Measurements from ENCODE around the gene TNFRSF6B.

Gene TNFRSF6B

DNA sequence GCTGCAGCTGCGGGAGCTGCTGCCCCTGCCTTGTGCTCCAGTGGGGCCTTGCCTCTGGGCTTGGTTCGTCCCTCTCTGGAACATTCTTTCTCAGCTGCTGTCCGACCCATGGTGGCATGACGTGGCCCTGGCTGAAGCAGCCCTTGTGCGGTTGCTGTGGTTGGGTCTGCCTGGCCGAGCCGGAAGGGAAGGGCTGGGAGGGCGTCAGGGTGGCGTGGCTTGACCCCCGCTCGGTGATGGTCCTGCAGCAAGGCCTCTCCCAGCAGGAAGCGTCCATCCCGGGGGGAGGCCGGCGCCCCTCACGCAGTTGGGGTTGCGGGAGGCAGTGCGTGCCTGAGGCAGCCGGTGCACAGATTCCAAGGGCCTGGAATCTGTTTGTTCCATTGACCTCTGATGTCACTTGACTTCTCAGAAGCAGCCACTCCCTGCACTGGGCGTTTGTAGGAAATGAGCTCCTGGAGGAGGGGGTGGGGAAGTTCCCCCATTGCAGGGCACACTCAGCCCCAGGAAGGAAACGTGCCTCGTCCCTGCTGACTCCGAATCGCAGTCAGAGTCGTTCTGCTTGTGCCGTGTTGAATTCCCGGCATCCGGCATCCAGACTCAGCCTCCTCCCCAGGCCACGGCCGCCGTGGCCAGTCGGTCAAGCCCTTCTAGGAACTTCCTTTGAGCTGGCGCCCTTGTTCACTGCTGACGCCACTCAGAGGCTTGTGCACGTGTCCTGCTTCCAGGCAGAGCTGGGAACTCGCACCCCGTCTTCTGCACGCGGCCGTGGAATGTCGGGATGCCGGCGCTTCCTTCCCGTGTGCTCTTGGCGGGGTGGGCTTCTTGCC lies 9.7 kb upstream of the TNFRSF6B start:
- no peak for DNase-seq

DNA sequence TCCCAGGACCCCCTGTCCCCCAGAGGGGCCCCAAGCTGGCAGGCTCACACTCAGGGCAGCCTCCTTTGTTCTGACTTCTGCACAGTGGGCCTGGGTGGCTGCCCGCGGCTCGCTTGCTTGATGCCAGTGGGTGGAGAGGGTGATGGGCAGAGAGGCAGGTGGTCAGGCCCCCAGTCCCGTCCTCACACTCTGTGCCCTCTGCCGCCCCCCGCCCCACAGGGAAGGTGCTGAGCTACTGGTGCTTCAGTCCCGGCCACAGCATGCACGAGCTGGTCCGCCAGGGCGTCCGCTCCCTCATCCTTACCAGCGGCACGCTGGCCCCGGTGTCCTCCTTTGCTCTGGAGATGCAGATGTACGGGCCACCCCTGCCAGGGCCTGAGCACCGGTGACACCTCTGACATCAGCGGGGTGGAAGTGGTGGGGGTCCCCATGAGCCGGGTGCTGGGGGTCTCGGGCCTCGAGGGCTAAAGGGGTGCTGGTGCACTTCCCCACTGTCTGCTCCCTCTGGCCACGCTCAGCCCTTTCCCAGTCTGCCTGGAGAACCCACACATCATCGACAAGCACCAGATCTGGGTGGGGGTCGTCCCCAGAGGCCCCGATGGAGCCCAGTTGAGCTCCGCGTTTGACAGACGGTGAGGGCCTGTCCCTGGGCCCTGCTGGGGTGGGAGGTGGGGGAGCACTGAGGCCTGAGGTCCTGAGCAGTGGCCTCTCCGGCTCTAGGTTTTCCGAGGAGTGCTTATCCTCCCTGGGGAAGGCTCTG lies 8.9 kb upstream of the TNFRSF6B start:
- DNase-seq = no peak

DNA sequence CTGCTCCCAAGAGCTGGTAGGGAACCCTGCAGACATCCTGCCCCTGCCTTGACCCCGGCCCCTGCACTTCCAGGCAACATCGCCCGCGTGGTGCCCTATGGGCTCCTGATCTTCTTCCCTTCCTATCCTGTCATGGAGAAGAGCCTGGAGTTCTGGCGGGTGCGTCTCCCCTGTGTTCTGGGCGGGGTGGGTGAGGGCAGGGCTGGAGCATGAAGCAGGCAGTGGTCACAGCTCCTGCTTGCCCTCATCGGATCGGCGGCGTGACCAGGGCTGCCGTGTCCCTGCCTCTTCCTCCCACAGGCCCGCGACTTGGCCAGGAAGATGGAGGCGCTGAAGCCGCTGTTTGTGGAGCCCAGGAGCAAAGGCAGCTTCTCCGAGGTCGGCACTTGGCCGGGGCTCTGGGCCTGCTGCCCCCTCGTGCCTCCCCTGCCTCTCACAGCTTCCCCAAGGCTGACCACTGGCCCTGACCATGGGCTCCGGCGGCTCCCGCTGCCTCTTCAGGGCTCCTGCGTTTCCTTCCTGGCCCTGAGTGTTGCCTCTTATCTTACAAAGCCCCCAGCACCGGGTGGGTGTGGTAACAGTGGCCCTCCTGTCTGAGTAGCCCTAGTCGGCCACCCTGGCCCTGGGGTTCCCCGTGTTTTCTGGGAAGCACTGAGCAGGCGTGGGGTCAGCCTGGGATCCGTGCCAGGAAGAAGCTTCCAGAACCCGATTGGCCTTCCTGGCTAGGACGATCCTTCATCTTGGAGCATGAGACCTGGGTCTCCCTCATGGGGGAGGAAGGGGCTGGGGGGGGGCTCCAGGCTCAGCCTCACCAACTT lies 8.0 kb upstream of the TNFRSF6B start:
- DNase-seq = no peak

DNA sequence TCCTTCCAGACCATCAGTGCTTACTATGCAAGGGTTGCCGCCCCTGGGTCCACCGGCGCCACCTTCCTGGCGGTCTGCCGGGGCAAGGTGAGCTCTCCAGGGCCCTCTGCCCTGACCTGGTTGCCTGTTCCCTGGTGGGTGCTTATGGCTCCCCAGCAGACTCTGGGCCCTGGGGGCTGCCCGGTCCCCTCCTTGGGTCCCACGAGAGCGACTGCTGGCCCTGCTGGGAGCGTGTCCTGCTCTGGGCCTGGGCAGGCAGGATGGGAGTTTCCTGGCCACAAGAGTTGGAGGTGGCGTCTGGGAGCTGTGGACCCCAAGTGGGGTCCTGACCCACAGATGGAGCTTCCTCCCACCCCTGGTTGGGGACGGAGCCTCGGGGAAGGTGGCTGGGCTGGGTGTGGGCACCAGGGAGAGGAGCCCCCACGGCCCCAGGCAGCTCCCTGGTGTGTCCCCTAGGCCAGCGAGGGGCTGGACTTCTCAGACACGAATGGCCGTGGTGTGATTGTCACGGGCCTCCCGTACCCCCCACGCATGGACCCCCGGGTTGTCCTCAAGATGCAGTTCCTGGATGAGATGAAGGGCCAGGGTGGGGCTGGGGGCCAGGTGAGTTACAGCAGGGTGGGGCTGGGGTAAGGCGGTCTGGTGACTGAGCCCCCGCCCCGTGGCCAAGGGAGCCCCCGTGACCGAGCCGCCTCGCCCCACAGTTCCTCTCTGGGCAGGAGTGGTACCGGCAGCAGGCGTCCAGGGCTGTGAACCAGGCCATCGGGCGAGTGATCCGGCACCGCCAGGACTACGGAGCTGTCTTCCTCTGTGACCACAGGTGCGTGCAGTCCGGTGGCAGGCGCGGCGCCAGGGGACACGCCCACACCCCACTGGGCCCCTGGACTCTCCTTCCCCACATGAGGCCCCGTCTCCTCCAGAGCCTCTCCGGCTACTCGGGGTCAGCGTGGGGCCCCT lies 7.1 kb upstream of the TNFRSF6B start:
- DNase-seq = no peak

DNA sequence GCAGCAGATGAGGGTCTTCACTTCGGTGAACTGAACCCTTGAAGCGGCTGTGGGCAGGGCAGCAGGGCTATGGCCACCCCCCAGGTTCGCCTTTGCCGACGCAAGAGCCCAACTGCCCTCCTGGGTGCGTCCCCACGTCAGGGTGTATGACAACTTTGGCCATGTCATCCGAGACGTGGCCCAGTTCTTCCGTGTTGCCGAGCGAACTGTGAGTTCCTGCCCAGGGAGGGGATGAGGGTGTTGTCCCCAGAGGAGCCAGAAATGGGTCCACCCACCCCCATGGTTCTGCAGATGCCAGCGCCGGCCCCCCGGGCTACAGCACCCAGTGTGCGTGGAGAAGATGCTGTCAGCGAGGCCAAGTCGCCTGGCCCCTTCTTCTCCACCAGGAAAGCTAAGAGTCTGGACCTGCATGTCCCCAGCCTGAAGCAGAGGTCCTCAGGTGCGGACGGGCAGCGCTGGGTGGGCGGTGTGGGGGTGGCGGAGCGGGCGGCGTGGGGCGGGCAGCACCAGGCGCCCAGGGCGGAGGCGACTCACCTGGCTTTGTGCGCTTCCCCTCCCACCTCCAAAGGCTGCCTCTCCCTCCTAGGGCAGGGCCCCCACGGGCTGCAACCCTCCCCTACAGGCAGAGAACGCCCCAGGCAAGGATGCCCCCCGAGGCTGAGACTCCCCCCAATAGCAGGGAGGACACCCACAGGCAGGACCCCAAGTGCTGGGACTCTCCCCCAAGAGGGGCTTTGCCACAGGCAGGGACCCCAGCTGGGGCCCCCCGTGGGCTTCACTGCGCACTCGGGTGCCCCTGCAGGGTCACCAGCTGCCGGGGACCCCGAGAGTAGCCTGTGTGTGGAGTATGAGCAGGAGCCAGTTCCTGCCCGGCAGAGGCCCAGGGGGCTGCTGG lies 6.2 kb upstream of the TNFRSF6B start:
- no peak for DNase-seq

DNA sequence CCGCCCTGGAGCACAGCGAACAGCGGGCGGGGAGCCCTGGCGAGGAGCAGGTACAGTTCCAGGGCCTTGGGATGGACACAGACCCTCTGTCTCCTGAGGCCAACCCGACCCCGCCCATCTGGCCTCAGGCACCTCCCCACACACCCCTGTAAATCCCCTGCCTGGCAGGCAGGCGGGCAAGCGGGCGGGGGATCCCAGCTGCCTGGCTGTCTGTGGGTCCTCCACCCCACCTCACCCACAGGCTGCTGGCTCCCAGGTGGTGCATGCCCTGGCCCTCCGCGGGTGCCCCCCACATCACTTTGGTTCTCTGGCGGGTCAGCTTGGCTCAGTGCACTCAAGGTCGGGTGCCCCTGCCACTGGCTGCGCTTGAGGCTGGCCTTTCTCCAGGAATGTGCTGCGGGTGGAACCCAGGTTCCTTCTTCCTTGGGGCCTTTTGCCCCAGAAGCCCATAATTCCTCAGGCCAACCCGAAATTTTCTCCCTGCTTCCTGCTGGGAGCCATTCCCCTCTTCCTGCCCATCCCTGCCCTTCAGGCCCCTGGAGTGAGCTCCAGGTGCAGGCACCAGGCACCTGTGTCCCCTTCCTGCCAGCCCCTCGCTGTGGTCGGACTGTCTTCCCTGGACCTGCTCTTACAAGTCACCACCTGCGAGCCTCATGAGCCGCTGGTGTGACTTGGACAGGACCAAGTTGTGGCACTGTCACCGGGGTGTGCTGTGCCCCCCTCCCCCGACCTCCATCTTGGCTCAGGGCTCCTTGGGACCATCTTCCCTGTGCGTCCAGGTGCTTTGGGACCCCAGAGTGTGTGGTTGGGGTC lies 5.3 kb upstream of the TNFRSF6B start:
- DNase-seq = no peak

DNA sequence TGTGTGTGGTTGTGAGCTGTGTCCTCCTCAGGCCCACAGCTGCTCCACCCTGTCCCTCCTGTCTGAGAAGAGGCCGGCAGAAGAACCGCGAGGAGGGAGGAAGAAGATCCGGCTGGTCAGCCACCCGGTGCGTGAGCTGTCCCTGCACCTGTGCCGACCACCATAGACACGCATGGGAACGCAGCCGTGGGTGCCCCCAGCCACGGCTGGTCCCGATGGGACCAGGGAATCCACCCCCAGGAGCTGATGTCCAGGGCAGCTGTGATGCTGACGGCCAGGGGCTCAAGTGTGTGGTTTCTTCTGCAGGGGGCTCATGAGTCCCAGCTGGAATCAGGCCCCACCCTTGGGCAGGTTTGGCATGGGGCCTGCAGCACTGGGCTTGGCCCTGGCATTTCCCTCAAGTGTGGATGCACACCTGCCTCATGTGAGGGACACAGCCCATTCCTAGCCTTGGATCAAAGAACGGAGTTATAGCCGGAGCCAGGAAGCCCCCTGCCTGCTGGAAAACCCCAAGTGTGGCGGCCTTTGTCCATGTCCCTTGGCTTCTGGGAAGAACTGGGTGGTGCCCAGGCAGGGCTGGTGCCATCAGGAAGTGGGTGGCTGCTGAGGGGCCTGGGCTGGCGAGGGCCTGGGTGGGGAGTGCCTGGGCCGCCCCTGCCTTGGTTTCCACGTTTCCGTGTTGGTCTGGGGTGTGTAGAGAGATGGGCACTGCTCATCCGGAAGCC lies 4.6 kb upstream of the TNFRSF6B start:
- no peak for DNase-seq

DNA sequence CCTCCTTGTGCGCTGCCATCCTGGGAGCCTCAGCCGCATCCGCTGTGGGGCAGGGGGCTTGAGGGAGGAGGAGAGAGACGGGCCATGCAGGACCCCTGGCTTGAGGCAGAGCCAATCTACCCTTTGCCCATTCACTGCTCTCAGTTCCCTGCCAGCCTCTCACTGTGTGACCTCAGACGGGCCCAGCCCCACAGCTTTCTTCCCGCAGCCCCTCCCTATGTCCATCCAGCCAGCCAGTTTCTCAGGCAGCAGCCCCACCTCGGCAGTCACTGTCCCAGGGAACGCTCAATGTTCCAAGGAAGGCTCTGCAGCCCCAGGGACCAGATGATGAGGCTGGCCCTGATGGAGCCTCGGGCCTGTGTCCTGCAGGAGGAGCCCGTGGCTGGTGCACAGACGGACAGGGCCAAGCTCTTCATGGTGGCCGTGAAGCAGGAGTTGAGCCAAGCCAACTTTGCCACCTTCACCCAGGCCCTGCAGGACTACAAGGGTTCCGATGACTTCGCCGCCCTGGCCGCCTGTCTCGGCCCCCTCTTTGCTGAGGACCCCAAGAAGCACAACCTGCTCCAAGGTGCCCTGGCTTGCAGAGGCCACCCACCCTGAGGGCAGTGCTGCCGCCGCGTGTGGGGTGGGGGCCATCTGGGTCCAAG lies 3.9 kb upstream of the TNFRSF6B start:
- no peak for DNase-seq

DNA sequence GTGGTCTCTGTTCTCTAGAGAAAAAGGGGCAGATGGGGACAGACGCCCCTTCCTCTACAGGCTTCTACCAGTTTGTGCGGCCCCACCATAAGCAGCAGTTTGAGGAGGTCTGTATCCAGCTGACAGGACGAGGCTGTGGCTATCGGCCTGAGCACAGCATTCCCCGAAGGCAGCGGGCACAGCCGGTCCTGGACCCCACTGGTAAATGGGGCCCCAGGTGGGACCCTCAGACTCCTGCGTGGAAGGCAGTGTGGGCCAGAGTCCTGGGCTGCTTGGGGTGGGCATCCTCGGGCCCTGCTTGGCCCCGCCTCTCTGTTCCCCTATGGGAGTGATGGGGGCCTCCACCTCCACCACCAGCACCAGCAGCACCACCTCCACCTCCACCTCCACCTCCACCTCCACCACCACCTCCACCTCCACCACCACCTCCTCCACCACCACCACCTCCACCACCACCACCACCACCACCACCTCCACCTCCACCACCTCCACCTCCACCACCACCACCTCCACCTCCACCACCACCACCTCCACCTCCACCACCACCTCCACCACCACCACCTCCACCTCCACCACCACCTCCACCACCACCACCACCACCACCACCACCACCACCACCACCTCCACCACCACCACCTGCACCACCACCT lies 3.2 kb upstream of the TNFRSF6B start:
- no peak for DNase-seq

DNA sequence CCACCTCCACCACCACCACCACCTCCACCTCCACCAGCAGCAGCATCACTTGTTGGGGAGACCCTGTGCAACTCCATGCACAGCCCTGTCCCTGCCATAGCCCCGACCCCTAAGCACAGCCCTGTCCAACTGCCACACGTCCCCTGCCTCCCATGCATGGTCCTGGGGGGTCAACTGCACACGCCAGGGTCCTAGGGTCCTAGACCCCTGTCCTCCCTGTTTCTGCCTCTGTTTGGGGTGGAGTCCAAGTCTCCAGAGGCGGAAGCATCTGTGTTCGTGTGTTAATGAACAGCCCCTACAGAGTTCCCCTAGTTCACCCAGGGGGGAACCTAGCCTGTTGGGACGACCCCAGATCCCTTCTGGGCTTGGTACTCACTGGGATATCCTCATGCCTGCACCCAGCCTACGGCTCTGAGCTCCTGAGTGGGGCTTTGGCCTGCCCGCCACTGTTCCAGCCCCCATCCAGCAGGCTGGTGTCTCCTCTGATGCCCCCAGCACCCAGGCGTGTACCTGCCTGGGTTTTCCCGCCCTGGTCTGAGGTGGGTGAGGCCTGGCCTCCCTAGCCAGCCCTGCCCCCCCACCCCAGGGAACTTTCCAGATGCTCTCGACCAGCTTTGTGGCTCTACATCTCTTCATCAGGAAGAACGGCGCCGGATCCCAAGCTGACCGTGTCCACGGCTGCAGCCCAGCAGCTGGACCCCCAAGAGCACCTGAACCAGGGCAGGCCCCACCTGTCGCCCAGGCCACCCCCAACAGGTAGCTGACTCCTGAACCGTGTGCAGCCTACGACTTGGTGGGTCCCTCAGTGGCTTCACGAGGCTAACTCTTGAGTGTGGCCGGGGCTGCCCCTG lies 2.5 kb upstream of the TNFRSF6B start:
- DNase-seq = no peak

DNA sequence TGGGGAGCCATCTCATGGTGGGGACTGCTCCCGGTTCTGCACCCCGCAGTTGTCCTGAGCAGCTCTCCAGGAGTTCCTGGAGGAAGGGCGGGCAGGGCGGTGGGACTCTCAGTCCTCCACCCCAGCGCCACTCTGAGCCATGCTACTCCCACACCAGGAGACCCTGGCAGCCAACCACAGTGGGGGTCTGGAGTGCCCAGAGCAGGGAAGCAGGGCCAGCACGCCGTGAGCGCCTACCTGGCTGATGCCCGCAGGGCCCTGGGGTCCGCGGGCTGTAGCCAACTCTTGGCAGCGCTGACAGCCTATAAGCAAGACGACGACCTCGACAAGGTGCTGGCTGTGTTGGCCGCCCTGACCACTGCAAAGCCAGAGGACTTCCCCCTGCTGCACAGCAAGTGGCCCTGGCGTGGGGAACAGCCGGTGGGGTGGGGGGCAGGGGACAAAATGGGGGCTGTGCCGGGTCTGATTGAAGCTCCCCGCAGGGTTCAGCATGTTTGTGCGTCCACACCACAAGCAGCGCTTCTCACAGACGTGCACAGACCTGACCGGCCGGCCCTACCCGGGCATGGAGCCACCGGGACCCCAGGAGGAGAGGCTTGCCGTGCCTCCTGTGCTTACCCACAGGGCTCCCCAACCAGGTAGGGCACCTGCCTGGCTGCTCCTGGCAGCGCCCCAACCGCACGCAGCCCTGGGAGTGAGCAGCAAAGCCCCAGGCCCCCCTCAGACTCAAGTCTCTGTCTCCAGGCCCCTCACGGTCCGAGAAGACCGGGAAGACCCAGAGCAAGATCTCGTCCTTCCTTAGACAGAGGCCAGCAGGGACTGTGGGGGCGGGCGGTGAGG lies 1.6 kb upstream of the TNFRSF6B start:
- no peak for DNase-seq

DNA sequence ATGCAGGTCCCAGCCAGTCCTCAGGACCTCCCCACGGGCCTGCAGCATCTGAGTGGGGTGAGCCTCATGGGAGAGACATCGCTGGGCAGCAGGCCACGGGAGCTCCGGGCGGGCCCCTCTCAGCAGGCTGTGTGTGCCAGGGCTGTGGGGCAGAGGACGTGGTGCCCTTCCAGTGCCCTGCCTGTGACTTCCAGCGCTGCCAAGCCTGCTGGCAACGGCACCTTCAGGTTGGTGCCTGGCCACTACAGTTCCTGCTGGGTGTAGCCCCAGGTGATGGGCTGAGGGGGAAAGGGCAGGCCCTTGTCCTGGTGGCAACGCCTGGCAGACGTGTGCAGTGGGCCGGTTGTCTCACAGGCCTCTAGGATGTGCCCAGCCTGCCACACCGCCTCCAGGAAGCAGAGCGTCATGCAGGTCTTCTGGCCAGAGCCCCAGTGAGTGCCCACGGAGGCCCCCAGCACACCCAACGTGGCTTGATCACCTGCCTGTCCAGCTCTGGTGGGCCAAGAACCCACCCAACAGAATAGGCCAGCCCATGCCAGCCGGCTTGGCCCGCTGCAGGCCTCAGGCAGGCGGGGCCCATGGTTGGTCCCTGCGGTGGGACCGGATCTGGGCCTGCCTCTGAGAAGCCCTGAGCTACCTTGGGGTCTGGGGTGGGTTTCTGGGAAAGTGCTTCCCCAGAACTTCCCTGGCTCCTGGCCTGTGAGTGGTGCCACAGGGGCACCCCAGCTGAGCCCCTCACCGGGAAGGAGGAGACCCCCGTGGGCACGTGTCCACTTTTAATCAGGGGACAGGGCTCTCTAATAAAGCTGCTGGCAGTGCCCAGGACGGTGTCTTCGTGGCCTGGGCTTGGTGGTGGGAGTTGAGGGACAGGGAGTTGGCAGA lies 787 bp upstream of the TNFRSF6B start:
- no peak for DNase-seq

DNA sequence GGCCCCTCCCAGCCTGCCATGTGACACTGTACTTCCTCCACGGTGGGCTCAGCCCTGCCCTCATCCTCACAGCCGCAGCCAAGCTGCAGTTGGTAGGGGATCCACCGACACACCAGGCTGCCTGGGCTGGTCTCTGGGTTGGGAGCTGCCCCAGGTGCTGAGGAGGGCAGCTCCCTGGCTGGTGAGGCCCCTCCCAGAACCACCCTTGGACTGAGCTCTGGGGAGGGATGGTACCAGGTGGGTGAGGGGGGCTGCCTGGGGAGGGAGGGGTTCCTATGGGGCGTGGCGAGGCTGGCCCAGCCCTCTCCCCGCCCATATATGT lies 185 bp upstream of the TNFRSF6B start:
- no peak for DNase-seq

DNA sequence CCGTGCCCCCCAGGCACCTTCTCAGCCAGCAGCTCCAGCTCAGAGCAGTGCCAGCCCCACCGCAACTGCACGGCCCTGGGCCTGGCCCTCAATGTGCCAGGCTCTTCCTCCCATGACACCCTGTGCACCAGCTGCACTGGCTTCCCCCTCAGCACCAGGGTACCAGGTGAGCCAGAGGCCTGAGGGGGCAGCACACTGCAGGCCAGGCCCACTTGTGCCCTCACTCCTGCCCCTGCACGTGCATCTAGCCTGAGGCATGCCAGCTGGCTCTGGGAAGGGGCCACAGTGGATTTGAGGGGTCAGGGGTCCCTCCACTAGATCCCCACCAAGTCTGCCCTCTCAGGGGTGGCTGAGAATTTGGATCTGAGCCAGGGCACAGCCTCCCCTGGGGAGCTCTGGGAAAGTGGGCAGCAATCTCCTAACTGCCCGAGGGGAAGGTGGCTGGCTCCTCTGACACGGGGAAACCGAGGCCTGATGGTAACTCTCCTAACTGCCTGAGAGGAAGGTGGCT lies 960 bp downstream of the TNFRSF6B start:
- DNase-seq = no peak

DNA sequence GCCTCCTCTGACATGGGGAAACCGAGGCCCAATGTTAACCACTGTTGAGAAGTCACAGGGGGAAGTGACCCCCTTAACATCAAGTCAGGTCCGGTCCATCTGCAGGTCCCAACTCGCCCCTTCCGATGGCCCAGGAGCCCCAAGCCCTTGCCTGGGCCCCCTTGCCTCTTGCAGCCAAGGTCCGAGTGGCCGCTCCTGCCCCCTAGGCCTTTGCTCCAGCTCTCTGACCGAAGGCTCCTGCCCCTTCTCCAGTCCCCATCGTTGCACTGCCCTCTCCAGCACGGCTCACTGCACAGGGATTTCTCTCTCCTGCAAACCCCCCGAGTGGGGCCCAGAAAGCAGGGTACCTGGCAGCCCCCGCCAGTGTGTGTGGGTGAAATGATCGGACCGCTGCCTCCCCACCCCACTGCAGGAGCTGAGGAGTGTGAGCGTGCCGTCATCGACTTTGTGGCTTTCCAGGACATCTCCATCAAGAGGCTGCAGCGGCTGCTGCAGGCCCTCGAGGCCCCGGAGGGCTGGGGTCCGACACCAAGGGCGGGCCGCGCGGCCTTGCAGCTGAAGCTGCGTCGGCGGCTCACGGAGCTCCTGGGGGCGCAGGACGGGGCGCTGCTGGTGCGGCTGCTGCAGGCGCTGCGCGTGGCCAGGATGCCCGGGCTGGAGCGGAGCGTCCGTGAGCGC lies 1.6 kb downstream of the TNFRSF6B start:
- DNase-seq = no peak
